ENCODE measurements around the gene DPP6. TPM values are rescaled to one million over a fixed set of nuclear protein-coding genes. Genes with fewer than 3 reads are reported as not detected.

Gene DPP6
- total RNA-seq, 4 donors from 2014 or later = 13.4 to 33.2 (median 26.8) TPM

DNA sequence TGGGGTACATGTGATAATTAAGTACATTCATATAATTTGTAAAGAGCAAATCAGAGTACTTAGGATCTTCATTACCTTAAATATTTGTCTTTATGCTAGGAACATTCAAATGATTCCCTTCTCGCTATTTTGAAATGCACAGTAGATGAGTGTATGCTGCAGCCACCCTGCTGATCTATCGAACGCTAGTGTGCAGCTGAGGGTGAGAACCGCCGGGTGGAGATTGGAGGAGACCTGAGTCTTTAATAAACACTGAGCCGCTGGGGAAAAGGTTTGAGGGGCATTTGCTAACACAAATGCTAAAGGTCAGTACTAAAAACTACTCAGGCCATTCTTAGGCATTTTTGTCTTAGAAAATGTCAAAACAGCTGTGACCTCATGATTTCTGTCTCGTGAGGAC is 148.0 kb downstream of the DPP6 start:
- H3K27ac ChIP-seq (replicated peaks in 1 of 4) = no peak overlapping the region
- H3K36me3 ChIP-seq = no peaks in the 10 kb centered on the region
- no peaks in the 10 kb centered on the region for H3K27me3 ChIP-seq
- TF ChIP-seq CTCF (IDR thresholded peaks at IDR 0.05) = no peak
- TF ChIP-seq EP300 (IDR thresholded peaks at IDR 0.05) = no peak
- no peak for TF ChIP-seq POLR2AphosphoS5 (IDR thresholded peaks at IDR 0.05)
- TF ChIP-seq POLR2A (IDR thresholded peaks at IDR 0.05; ENCODE audit: low read depth) = no peak
- H3K9me3 ChIP-seq = no peaks in the 10 kb centered on the region
- no peak for DNase-seq (ENCODE audit: extremely low spot score)
- 65% methylated on average over 7 of the region's 7 CpGs for WGBS
- intact Hi-C loops (cut with DNase I) = no loop called here
- H3K4me3 ChIP-seq = no peak overlapping the region
- no peaks in the 10 kb centered on the region for H3K4me1 ChIP-seq

DNA sequence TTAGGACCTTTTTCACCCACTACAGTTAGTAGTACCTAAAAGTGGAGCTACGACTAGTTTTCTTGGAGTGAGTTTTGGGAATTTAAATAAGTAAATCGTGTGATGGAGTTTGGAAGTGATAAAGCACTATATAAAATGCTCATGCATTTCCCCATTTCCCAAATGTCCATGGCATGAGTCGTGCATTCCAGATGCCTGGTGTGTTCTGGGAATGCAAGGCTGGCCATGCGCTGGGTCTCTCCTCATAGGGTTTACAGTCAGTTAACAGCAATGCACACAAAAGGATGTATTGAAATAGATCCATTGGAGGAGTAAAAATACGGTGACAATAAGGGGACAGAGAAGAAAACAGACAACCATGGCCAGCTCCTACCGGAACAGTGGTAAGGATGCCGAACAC is 149.8 kb downstream of the DPP6 start:
- TF ChIP-seq CTCF (IDR thresholded peaks at IDR 0.05) = no peak
- no peak for TF ChIP-seq EP300 (IDR thresholded peaks at IDR 0.05)
- TF ChIP-seq POLR2AphosphoS5 (IDR thresholded peaks at IDR 0.05) = no peak
- DNase-seq (ENCODE audit: extremely low spot score) = no peak
- H3K27ac ChIP-seq (replicated peaks in 1 of 4) = no peak overlapping the region
- H3K27me3 ChIP-seq = no peaks in the 10 kb centered on the region
- H3K36me3 ChIP-seq = no peaks in the 10 kb centered on the region
- 78% methylated on average over 7 of the region's 7 CpGs for WGBS
- no peak overlapping the region for H3K4me3 ChIP-seq
- intact Hi-C loops (cut with DNase I) = no loop called here
- H3K4me1 ChIP-seq = no peaks in the 10 kb centered on the region
- no peaks in the 10 kb centered on the region for H3K9me3 ChIP-seq

DNA sequence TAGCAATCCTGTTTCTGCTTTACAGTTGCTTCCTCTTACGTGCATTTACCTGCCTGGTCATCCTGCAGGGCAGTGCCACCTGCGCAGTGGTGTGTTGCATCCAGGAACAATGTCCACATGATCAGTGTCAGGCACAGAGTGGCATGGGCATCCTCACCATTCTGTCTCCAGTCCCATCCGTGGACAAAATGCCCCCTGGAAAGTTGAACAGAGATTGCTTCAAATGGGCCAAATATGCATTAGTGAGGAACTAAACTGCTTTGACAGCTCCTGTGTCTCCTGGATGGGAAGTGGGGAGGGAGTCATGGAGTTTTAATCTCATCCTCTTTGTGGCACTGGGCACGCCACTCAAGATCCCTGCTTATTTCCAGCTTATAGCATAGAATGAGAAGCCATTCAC is 151.8 kb downstream of the DPP6 start:
- DNase-seq (ENCODE audit: extremely low spot score) = no peak
- Histone ChIP-seq H3K27ac (replicated peaks in 1 of 4) (no peak overlapping the region), H3K4me3 (no peak overlapping the region), H3K36me3 (no peaks in the 10 kb centered on the region), H3K4me1 (no peaks in the 10 kb centered on the region), H3K9me3 (no peaks in the 10 kb centered on the region), H3K27me3 (no peaks in the 10 kb centered on the region)
- 88% methylated on average over 4 of the region's 4 CpGs for WGBS
- no peak for TF ChIP-seq EP300 (IDR thresholded peaks at IDR 0.05)
- TF ChIP-seq POLR2AphosphoS5 (IDR thresholded peaks at IDR 0.05) = no peak
- TF ChIP-seq CTCF (IDR thresholded peaks at IDR 0.05) = no peak
- no peak for TF ChIP-seq POLR2A (IDR thresholded peaks at IDR 0.05; ENCODE audit: low read depth)
- intact Hi-C loops (cut with DNase I) = no loop called here

DNA sequence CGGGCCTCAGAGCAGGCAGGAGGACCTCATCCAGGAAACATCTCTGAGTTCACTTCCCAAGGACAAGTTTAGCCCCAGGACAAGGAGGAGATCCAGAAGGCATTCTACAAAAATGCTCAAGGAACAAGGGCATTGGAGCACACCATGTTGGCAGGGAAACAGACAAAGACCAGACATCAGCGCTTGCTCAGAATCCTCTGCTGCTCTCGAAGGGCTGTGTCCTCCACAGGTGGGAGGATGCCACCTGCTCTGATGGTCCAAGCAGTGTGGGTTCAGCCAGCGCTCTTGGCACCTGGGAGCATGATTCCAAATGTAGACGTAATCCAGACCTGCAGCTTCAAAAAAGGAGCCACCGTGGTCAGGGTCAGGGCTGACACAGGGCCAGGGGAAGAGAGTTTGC is 160.7 kb downstream of the DPP6 start:
- intact Hi-C loops (cut with DNase I) = no loop called here
- WGBS = 55% methylated on average over 3 of the region's 6 CpGs

More for the DNA sequence above, 160.7 kb downstream of the DPP6 start:
- DNase-seq (ENCODE audit: extremely low spot score) = no peak
- Histone ChIP-seq H3K4me3 (no peak overlapping the region), H3K4me1 (no peaks in the 10 kb centered on the region), H3K27me3 (no peaks in the 10 kb centered on the region), H3K27ac (replicated peaks in 1 of 4) (no peak overlapping the region), H3K36me3 (no peaks in the 10 kb centered on the region), H3K9me3 (no peaks in the 10 kb centered on the region)
- no peak for TF ChIP-seq POLR2AphosphoS5 (IDR thresholded peaks at IDR 0.05)
- TF ChIP-seq EP300 (IDR thresholded peaks at IDR 0.05) = no peak
- TF ChIP-seq CTCF (IDR thresholded peaks at IDR 0.05) = no peak
- TF ChIP-seq POLR2A (IDR thresholded peaks at IDR 0.05; ENCODE audit: low read depth) = no peak
